GM12892 (cell line): ENCODE data around the gene OR51E1.

Source experiments
- POLR2A ChIP-seq: IDR thresholded peaks from 2 replicates; pipeline ENCODE4 v1.6.1; 2011; ENCODE audit warnings: low read depth, low read length, control low read depth
- POLR2AphosphoS5 ChIP-seq: IDR thresholded peaks from 2 replicates; pipeline ENCODE4 v1.6.1; 2011; ENCODE audit warnings: low read depth, low read length, control low read depth
- TAF1 ChIP-seq: IDR thresholded peaks from 2 replicates; pipeline ENCODE4 v1.6.1; 2011; ENCODE audit warnings: low read depth, mild to moderate bottlenecking, control low read depth, low read length, borderline replicate concordance

GRCh38 chr11:4664183-4664582, 20.4 kb downstream of the OR51E1 start:
- no peak for TF ChIP-seq POLR2A
- TF ChIP-seq POLR2AphosphoS5: no peak
- TF ChIP-seq TAF1: no peak
